Fibroblast of lung (primary cell): ENCODE measurements around the gene NOVA1. TPM values are rescaled to one million over a fixed set of nuclear protein-coding genes. Genes with fewer than 3 reads are reported as not detected.

Experiments used
- DNase-seq, 2 donors: peaks; one replicate each; pipeline versions ENCODE4 v3.0.0 to v3.0.0-alpha.2; 2010; ENCODE audit warnings: low read depth in 2 of 2
- H2AFZ ChIP-seq: 2 replicates; pipeline ENCODE4 v1.5.1; 2012; ENCODE audit warnings: low read length, control low read depth, inconsistent platforms
- H3K27ac ChIP-seq: 2 replicates; pipeline ENCODE4 v1.5.1; 2011; ENCODE audit warnings: low read length, control low read depth; ENCODE audit not compliant: insufficient read depth
- H3K27me3 ChIP-seq: 2 replicates; pipeline ENCODE4 v1.5.1; 2011; ENCODE audit warnings: mild to moderate bottlenecking, low read length; ENCODE audit not compliant: control insufficient read depth, insufficient read depth
- H3K36me3 ChIP-seq: 2 replicates; pipeline ENCODE4 v1.5.1; 2011; ENCODE audit warnings: low read length; ENCODE audit not compliant: control insufficient read depth, insufficient read depth
- H3K4me1 ChIP-seq: 2 replicates; pipeline ENCODE4 v1.5.1; 2011; ENCODE audit warnings: low read length; ENCODE audit not compliant: control insufficient read depth, insufficient read depth; ENCODE audit errors: extremely low read depth
- H3K4me2 ChIP-seq: 2 replicates; pipeline ENCODE4 v1.5.1; 2011; ENCODE audit warnings: low read length, control low read depth; ENCODE audit not compliant: insufficient read depth; ENCODE audit errors: extremely low read depth
- H3K4me3 ChIP-seq, 4 experiments: fragments of 200-600 bp in 1 of 4; sonication (generic) in 1 of 4; replicated peaks in 1 of 4; 2 replicates each; pipeline ENCODE4 v1.5.1; 2011 to 2016; ENCODE audit warnings: low read length in 4 of 4, low read depth in 3 of 4, mild to moderate bottlenecking in 3 of 4, control low read depth in 2 of 4, inconsistent platforms in 1 of 4, mixed read lengths in 1 of 4; ENCODE audit not compliant: insufficient read depth in 1 of 4; ENCODE audit errors: control extremely low read depth in 1 of 4
- H3K79me2 ChIP-seq: 2 replicates; pipeline ENCODE4 v1.5.1; 2012; ENCODE audit warnings: mild to moderate bottlenecking, low read length, inconsistent platforms; ENCODE audit not compliant: control insufficient read depth, insufficient read depth
- H3K9ac ChIP-seq: 2 replicates; pipeline ENCODE4 v1.5.1; 2011; ENCODE audit warnings: mild to moderate bottlenecking, low read length, control low read depth; ENCODE audit not compliant: insufficient read depth
- H3K9me3 ChIP-seq: 2 replicates; pipeline ENCODE4 v1.5.1; 2012; ENCODE audit warnings: low read depth, low read length; ENCODE audit not compliant: control insufficient read depth, insufficient read depth
- H4K20me1 ChIP-seq: 2 replicates; pipeline ENCODE4 v1.5.1; 2011; ENCODE audit warnings: low read length; ENCODE audit not compliant: control insufficient read depth, insufficient read depth; ENCODE audit errors: extremely low read depth
- EZH2 ChIP-seq: IDR thresholded peaks from 2 replicates; pipeline ENCODE4 v1.5.1; 2012; ENCODE audit warnings: low read length, control low read depth, mild to moderate bottlenecking; ENCODE audit errors: missing control alignments
- polyA plus RNA-seq, 2 donors: library from polyadenylated mRNA; depleted of rRNA in 1 of 2; stranded (reverse) in 1 of 2; unstranded in 1 of 2; fragments of >200 nt; gene quantifications; 2 replicates each; pipeline ENCODE4 v1.2.1, GENCODE V29; 2011 to 2012; ENCODE audit warnings: missing spikeins in 1 of 2
- total RNA-seq: library from RNA; depleted of rRNA; stranded (reverse); fragments of >200 nt; gene quantifications from 2 replicates; pipeline ENCODE4 v1.2.1, GENCODE V29; 2014
- TF ChIP-seq, protein P1 (sequence below), 2 donors: IDR thresholded peaks in 1 of 2; conservative IDR thresholded peaks in 1 of 2; 1 replicate in 1 of 2; 2 replicates in 1 of 2; pipeline ENCODE4 v1.5.1; 2011 to 2012; ENCODE audit warnings: low read length in 2 of 2, control low read depth in 1 of 2, inconsistent platforms in 1 of 2, low read depth in 1 of 2, mild to moderate bottlenecking in 1 of 2

The NOVA1 gene
- total and polyA plus RNA-seq, 2 donors (not counting 1 experiment from before 2014, with no cell fraction given), result 2.2 to 5.1 TPM

DNA sequence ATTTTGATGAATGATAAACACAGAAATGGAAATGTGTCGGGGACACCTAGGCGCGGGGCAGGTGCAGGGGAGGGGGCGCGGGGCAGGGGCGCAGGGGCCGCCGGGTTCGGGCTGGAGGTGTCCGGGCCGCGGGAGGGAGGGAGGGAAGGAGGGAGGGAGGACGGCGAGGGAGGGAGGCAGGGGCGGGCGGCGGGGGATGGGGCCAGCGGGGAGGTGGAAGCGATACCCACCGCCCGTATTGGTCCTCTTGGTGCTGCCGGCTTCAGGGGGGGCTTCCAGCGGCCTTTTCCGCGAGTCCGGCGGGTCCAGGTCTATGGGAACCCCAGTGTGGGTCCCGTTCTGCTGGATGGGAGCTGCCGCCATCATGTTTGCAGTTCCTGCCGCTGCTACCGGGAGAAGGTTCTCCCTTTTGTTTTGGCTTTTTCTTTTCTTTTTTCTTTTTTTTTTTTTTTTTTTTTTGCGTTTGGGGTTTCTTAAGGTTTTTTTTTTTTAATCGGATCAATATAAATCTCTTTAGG lies 703 bp downstream of the NOVA1 start:
- Histone ChIP-seq H3K9ac (peak overlapping the region; percentile 30), H3K79me2 (no peaks in the 10 kb centered on the region), H3K4me3 (peak overlapping the region; percentile 72 to 88 (median 78)), H3K9me3 (no peaks in the 10 kb centered on the region), H3K36me3 (no peaks in the 10 kb centered on the region), H3K27me3 (no peaks in the 10 kb centered on the region), H3K27ac (peak overlapping the region; percentile 40), H4K20me1 (no peaks in the 10 kb centered on the region), H3K4me2 (peak overlapping the region; percentile 90), H2AFZ (peak overlapping the region; percentile 83), H3K4me1 (peaks cover 2% of the 10 kb centered on the region)
- no peak for TF ChIP-seq EZH2
- TF ChIP-seq, protein P1, sequence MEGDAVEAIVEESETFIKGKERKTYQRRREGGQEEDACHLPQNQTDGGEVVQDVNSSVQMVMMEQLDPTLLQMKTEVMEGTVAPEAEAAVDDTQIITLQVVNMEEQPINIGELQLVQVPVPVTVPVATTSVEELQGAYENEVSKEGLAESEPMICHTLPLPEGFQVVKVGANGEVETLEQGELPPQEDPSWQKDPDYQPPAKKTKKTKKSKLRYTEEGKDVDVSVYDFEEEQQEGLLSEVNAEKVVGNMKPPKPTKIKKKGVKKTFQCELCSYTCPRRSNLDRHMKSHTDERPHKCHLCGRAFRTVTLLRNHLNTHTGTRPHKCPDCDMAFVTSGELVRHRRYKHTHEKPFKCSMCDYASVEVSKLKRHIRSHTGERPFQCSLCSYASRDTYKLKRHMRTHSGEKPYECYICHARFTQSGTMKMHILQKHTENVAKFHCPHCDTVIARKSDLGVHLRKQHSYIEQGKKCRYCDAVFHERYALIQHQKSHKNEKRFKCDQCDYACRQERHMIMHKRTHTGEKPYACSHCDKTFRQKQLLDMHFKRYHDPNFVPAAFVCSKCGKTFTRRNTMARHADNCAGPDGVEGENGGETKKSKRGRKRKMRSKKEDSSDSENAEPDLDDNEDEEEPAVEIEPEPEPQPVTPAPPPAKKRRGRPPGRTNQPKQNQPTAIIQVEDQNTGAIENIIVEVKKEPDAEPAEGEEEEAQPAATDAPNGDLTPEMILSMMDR (conservative IDR thresholded peaks at IDR 0.05 in 1 of 2, IDR thresholded peaks at IDR 0.05 in 1 of 2; ENCODE audit: low read depth in 1 of 2, low read length in 2 of 2), result no peak
- peak in 1 of 2 donors; percentile 20 for DNase-seq

DNA sequence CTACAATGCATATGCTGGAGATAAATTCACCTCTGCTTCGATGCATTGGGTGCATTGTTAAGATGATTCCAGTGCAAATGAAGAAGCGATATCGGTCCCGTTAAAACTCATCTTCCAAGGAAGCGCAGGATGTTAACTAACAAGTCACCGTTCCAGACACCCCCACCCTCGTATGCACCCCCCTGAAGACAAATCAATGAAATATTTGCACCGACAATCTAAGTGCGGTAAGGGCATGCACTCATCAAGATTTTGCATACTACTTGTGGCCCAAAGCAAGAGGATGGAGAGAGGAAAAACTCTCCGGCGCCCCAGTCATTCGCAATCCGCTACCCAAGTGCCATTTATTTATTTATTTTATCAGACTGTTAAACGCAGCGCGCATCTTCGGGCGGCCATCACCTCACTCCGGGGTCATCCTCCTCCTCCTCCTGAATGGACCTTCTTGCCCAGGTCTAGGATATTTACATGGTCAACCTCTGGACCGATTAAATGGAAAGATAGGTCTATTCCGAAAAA lies 1.2 kb downstream of the NOVA1 start:
- no peaks in the 10 kb centered on the region for H3K79me2 ChIP-seq
- no peaks in the 10 kb centered on the region for H3K9me3 ChIP-seq
- H2AFZ ChIP-seq, result peak overlapping the region; percentile 83
- H3K4me2 ChIP-seq, result peak overlapping the region; percentile 90
- TF ChIP-seq, protein P1 (conservative IDR thresholded peaks at IDR 0.05 in 1 of 2, IDR thresholded peaks at IDR 0.05 in 1 of 2; ENCODE audit: low read depth in 1 of 2, low read length in 2 of 2), result no peak
- TF ChIP-seq EZH2, result no peak
- DNase-seq, result peak; percentile 5 to 25
- H3K36me3 ChIP-seq, result no peaks in the 10 kb centered on the region
- H4K20me1 ChIP-seq, result no peaks in the 10 kb centered on the region
- H3K9ac ChIP-seq, result no peak overlapping the region
- no peak overlapping the region for H3K27ac ChIP-seq
- H3K27me3 ChIP-seq, result no peaks in the 10 kb centered on the region
- peak overlapping the region; percentile 67 to 88 (median 76) for H3K4me3 ChIP-seq
- H3K4me1 ChIP-seq, result peaks cover 2% of the 10 kb centered on the region

DNA sequence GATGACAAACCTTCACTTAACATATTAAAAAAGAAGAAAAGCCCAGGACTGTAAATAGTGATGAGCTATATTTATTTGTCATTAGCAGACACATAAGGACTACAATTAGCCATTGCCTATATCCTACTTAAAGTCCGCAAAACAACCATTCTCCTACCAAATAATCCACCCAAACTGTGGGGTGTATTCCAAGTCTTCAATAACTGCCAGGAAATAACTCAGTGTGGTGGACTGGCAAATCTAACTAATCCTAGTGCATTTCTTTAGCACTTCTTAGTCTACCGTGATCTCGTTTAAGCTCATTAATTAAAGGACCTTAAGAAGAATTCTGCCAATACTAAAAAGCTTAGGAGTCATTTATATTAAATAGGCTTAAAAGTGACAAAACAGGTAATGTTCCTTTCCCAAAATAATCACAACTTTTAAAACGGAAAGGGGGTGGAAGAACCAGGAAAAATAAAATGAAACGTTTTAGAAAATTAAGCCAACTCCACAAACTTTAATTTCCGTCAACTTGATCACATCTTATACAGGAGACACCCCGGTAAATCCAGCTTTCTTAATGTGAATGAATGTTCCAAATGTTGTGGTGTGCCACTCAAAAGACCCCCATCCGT lies 1.8 kb downstream of the NOVA1 start:
- Histone ChIP-seq H3K27me3 (no peaks in the 10 kb centered on the region), H3K4me2 (peak overlapping the region; percentile 90), H3K9me3 (no peaks in the 10 kb centered on the region), H3K79me2 (no peaks in the 10 kb centered on the region), H3K4me3 (peak overlapping the region; percentile 67 to 88 (median 76)), H3K4me1 (peaks cover 2% of the 10 kb centered on the region), H3K27ac (no peak overlapping the region), H2AFZ (peak overlapping the region; percentile 14), H3K36me3 (no peaks in the 10 kb centered on the region), H4K20me1 (no peaks in the 10 kb centered on the region), H3K9ac (no peak overlapping the region)
- peak; percentile 19 to 41 for DNase-seq
- no peak for TF ChIP-seq EZH2
- TF ChIP-seq, protein P1 (conservative IDR thresholded peaks at IDR 0.05 in 1 of 2, IDR thresholded peaks at IDR 0.05 in 1 of 2; ENCODE audit: low read depth in 1 of 2, low read length in 2 of 2), result no peak
